Duodenal mucosa (tissue), 2 donors: ENCODE results near the gene NLK.
"Not testable (repeated sequence)": the region's sequence is repeated elsewhere in the genome, so short reads cannot be mapped to it uniquely, and the experiment has no call there.

ENCODE experiments used
- H3K27ac ChIP-seq: one replicate; pipeline ENCODE4 v1.7.0; 2013; ENCODE audit warnings: low read depth, low read length
- H3K27me3 ChIP-seq, 2 donors: one replicate each; pipeline ENCODE4 v1.7.0; 2013; ENCODE audit warnings: low read length in 2 of 2, control low read depth in 1 of 2; ENCODE audit not compliant: insufficient read depth in 2 of 2, control insufficient read depth in 1 of 2
- H3K36me3 ChIP-seq, 2 donors: one replicate each; pipeline ENCODE4 v1.7.0; 2013; ENCODE audit warnings: low read length in 2 of 2, control low read depth in 1 of 2; ENCODE audit not compliant: insufficient read depth in 2 of 2, control insufficient read depth in 1 of 2
- H3K4me1 ChIP-seq, 2 donors: one replicate each; pipeline ENCODE4 v1.7.0; 2013; ENCODE audit warnings: low read length in 2 of 2, control low read depth in 1 of 2; ENCODE audit not compliant: insufficient read depth in 2 of 2, control insufficient read depth in 1 of 2
- H3K4me3 ChIP-seq, 2 donors: one replicate each; pipeline ENCODE4 v1.7.0; 2013; ENCODE audit warnings: low read length in 2 of 2, low read depth in 1 of 2
- H3K9ac ChIP-seq, 2 donors: one replicate each; pipeline ENCODE4 v1.7.0; 2013; ENCODE audit warnings: low read length in 2 of 2, low read depth in 1 of 2
- H3K9me3 ChIP-seq, 2 donors: one replicate each; pipeline ENCODE4 v1.7.0; 2013; ENCODE audit warnings: low read length in 2 of 2, control low read depth in 1 of 2; ENCODE audit not compliant: control insufficient read depth in 1 of 2

NLK gene

DNA sequence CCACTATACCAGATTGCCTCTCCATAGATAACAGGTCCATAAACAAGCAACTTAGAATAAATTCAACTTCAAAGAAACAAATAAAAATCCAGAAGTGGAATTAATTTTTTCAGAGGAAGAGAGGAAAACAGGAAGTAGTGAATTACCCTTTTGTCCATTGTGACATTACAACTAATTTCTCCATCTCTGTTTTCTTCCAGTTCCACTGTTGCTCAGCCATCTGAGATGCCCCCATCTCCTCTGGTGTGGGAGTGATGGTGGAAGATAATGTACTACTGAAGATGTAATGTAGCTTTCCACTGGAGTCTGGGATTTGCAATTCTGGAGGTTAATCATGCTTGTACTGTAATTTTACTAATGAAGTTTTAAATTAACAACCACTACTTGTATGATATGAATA lies 151.9 kb downstream of the NLK start:
- H3K4me1 ChIP-seq, result no peaks in the 10 kb centered on the region
- no peaks in the 10 kb centered on the region for H3K27me3 ChIP-seq
- H3K36me3 ChIP-seq, result peaks cover 13 to 39% of the 10 kb centered on the region in 2 donors
- H3K4me3 ChIP-seq, result no peak overlapping the region
- no peak overlapping the region for H3K27ac ChIP-seq
- no peak overlapping the region for H3K9ac ChIP-seq
- H3K9me3 ChIP-seq, result no peaks in the 10 kb centered on the region

DNA sequence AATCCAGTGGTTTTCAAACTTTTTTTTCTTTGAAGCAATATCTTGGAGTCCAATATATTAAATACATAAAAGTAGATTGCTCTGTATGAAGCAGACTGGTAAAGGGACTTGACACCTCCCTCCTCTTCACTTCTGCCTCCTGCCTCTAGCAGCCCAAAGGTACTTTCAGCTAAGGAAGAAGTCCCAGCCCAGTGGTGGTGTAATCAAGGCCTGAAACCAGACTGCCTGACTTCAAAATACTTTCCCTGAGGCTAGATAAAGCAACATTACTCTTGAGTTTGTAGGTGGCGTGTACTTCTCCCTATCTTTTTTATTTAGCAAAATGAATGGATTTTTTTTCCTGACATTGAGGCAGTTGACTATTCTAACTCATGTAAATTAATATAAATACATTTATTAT lies 154.2 kb downstream of the NLK start:
- H3K9me3 ChIP-seq, result no peaks in the 10 kb centered on the region
- no peaks in the 10 kb centered on the region for H3K27me3 ChIP-seq
- H3K27ac ChIP-seq, result no peak overlapping the region
- H3K36me3 ChIP-seq, result peaks cover 13 to 31% of the 10 kb centered on the region in 2 donors
- no peaks in the 10 kb centered on the region for H3K4me1 ChIP-seq
- no peak overlapping the region for H3K4me3 ChIP-seq
- no peak overlapping the region for H3K9ac ChIP-seq

DNA sequence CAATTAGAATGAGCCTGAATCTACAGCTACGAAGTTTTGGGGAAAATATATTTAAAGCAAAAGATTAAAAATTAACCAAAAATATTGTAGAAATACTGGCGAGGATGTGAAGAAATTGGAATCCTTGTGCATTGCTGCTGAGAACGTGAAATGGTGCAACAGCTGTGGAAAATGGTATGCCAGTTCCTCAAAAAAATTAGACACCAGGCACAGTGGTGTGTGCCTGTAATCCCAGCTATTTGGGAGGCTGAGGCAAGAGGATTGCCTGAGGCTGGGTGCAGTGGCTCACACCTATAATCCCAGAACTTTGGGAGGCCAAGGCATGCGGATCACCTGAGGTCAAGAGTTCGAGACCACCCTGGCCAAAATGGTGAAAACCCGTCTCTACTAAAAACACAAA lies 156.6 kb downstream of the NLK start:
- no peak overlapping the region for H3K27ac ChIP-seq
- no peaks in the 10 kb centered on the region for H3K27me3 ChIP-seq
- peaks cover 10 to 16% of the 10 kb centered on the region in 2 donors for H3K36me3 ChIP-seq
- H3K9ac ChIP-seq, result no peak overlapping the region
- no peaks in the 10 kb centered on the region for H3K4me1 ChIP-seq
- no peaks in the 10 kb centered on the region for H3K9me3 ChIP-seq
- H3K4me3 ChIP-seq, result no peak overlapping the region

DNA sequence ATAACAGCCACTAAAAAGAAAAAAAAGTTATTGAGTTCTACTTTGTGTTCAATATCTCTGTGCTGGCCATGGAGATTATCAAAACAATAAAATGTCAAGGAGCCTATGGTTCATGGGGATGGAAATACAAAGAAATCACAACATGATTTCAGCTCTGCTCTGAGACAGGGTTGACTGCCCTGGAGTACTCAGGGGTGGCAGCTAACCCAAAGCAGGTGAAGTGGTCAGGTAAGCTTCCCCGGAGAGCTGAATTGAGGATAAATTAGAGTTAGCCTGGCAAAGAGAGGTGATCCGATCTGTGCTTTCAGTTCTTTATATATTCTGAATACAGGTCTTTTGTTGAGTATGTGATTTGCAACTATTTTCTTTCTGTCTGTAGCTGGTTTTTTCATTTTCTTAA lies 157.3 kb downstream of the NLK start:
- H3K36me3 ChIP-seq, result peaks cover 4 to 12% of the 10 kb centered on the region in 2 donors
- H3K9ac ChIP-seq, result no peak overlapping the region
- no peak overlapping the region for H3K4me3 ChIP-seq
- no peaks in the 10 kb centered on the region for H3K4me1 ChIP-seq
- no peak overlapping the region for H3K27ac ChIP-seq
- H3K27me3 ChIP-seq, result no peaks in the 10 kb centered on the region
- H3K9me3 ChIP-seq, result no peaks in the 10 kb centered on the region

DNA sequence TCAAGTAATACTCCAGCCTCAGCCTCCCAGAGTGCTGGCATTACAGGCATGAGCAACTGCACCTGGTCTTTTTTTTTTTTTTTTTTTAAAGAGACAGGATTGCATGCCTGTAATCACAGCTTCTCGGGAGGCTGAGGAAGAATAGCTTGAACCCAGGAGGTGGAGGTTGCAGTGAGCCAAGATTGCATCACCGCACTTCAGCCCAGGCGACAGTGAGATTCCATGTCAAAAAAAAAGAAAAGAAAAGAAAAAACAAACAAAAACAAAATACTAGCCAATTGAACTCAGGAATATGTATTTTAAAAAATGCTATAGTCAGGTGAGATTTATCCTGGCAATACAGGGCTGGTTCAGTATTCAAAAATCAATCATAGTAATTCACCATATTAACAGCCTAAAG lies 158.8 kb downstream of the NLK start:
- no peaks in the 10 kb centered on the region for H3K27me3 ChIP-seq
- H3K4me1 ChIP-seq, result no peaks in the 10 kb centered on the region
- no peaks in the 10 kb centered on the region for H3K9me3 ChIP-seq
- H3K4me3 ChIP-seq, result no peak overlapping the region
- no peak overlapping the region for H3K9ac ChIP-seq
- peaks cover 1 to 5% of the 10 kb centered on the region in 2 donors for H3K36me3 ChIP-seq
- H3K27ac ChIP-seq, result no peak overlapping the region

DNA sequence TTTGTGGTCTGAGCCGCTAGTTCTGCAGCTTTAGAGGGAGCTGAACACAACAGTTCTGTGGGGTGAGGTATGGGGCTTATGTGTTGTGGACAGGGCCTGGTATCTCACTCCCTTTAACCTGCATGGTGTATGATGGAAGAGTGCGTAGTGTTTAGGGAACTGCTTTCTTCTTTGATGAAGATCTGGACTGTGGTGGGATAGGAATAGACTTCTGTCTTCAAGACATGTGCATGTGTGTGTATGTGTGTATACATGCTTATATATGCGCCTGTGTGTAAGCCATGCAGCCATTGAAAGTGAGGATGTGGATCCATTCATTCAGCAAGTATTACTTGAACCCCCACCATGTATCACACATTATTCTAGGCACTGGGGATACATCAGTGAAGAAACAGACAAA lies 161.8 kb downstream of the NLK start:
- no peaks in the 10 kb centered on the region for H3K4me1 ChIP-seq
- H3K27me3 ChIP-seq, result no peaks in the 10 kb centered on the region
- no peaks in the 10 kb centered on the region for H3K9me3 ChIP-seq
- H3K27ac ChIP-seq, result no peak overlapping the region
- H3K9ac ChIP-seq, result no peak overlapping the region
- no peak overlapping the region for H3K4me3 ChIP-seq
- no peaks in the 10 kb centered on the region for H3K36me3 ChIP-seq

DNA sequence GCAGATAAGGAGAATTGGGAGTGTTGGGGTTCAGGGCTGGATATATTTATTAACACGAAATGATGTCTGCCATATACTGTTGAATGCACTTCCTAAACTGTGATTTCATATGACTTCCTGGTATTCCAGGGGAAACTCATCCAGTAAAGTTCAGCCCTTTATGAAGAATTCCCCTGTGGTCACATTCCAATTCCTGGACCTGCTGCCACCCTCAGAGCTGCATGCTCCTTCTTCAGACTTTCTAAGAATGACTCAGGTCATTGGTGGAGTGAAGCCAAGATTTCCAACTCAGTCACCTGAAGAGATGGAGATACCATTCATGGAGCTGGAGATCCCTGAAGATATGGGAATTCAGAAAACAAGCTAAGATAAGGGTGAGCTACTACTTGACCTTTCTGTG lies 162.3 kb downstream of the NLK start:
- no peaks in the 10 kb centered on the region for H3K36me3 ChIP-seq
- no peaks in the 10 kb centered on the region for H3K9me3 ChIP-seq
- no peaks in the 10 kb centered on the region for H3K4me1 ChIP-seq
- H3K27ac ChIP-seq, result no peak overlapping the region
- H3K4me3 ChIP-seq, result no peak overlapping the region
- H3K9ac ChIP-seq, result no peak overlapping the region
- no peaks in the 10 kb centered on the region for H3K27me3 ChIP-seq

DNA sequence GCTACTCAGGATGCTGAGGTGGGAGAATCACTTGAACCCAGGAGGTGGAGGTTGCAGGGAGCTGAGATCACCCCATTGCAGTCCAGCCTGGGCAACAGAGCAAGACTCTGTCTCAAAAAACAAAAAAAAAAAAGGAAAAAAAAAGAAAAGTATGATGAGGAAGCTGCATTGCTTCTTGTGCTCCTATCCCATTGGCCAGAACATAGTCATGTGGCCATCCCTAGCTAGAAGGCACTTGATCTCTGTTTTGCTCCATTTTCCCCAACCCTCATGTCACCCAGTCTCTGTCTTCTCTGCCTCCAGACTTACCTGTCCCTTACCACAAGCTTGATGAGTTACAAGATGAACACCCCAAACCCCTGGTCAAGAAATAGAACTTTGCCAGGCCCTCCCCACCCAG lies 163.8 kb downstream of the NLK start:
- H3K36me3 ChIP-seq, result no peaks in the 10 kb centered on the region
- H3K4me1 ChIP-seq, result no peaks in the 10 kb centered on the region
- H3K27me3 ChIP-seq, result no peaks in the 10 kb centered on the region
- H3K9me3 ChIP-seq, result no peaks in the 10 kb centered on the region
- no peak overlapping the region for H3K27ac ChIP-seq
- H3K4me3 ChIP-seq, result no peak overlapping the region
- H3K9ac ChIP-seq, result no peak overlapping the region

DNA sequence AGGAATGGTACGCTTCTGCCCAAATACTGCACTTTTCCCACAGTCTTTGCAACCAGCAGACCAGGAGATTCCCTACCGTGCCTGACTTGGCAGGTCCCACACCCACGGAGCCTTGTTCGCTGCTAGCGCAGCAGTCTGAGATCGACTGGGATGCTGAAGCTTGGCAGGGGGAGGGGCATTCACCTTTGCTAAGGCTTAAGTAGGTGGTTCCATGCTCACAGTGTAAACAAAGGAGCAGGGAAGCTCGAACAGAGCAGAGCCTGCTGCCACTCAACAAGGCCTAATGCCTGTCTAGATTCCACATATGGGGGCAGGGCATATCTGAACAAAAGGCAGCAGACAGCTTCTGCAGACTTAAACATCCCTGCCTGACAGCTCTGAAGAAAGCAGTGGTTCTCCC lies 169.3 kb downstream of the NLK start:
- no peaks in the 10 kb centered on the region for H3K9me3 ChIP-seq
- no peaks in the 10 kb centered on the region for H3K27me3 ChIP-seq
- H3K36me3 ChIP-seq, result no peaks in the 10 kb centered on the region
- H3K9ac ChIP-seq, result no peak overlapping the region
- H3K4me1 ChIP-seq, result no peaks in the 10 kb centered on the region
- no peak overlapping the region for H3K4me3 ChIP-seq
- H3K27ac ChIP-seq, result no peak overlapping the region

DNA sequence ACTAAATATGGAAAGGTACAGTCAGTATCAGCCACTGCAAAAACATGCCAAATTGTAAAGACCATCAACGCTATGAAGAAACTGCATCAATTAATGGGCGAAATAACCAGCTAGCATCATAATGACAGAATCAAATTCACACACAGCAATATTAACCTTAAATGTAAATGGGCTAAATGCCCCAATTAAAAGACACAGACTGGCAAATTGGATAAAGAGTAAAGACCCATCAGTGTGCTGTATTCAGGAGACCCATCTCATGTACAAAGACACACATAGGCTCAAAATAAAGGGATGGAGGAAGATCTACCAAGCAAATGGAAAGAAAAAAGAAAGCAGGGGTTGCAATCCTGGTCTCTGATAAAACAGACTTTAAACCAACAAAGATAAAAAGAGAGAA lies 171.1 kb downstream of the NLK start:
- not testable (repeated sequence) for H3K9me3 ChIP-seq, H3K27ac ChIP-seq, H3K27me3 ChIP-seq, H3K4me1 ChIP-seq, H3K36me3 ChIP-seq, H3K4me3 ChIP-seq, H3K9ac ChIP-seq

DNA sequence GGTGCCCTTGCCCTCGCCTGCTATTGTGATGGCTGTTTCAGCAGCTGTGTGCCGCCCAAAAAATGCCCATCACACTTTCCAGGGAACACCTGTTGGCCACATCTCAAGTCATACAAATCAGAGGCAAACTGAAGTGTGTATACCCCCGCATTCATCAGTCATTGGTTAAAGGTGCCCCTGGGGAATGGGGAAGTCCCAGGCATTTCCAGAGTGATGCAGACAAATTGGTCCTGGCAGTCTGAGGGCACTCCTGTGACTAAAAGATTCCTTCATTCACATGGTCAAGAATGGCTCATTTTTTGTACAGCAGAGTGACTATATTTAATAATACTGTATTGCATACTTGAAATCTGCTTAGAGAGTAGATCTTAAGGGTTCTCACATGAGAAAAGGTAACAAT lies 173.6 kb downstream of the NLK start:
- H3K4me1 ChIP-seq, result no peaks in the 10 kb centered on the region
- no peak overlapping the region for H3K27ac ChIP-seq
- no peak overlapping the region for H3K9ac ChIP-seq
- no peaks in the 10 kb centered on the region for H3K27me3 ChIP-seq
- H3K9me3 ChIP-seq, result no peaks in the 10 kb centered on the region
- H3K4me3 ChIP-seq, result no peak overlapping the region
- no peaks in the 10 kb centered on the region for H3K36me3 ChIP-seq
